Neural cell (in vitro differentiated cells): ENCODE measurements around the gene PTPN21.
A peak's percentile ranks its signal among the peaks of the same experiment; 100 is the strongest.

Experiments used
- CTCF ChIP-seq: fragments of 450-650 bp; IDR thresholded peaks from 2 replicates; pipeline ENCODE4 v1.5.1; 2014; ENCODE audit warnings: antibody characterized with exemption, mild to moderate bottlenecking, moderate library complexity; ENCODE audit not compliant: poor library complexity, severe bottlenecking
- EP300 ChIP-seq: fragments of 450-650 bp; conservative IDR thresholded peaks from 2 replicates; pipeline ENCODE4 v1.6.1; 2014; ENCODE audit warnings: antibody characterized with exemption, mild to moderate bottlenecking, moderate library complexity; ENCODE audit not compliant: poor library complexity, severe bottlenecking
- POLR2AphosphoS5 ChIP-seq: IDR thresholded peaks from 2 replicates; pipeline ENCODE4 v1.6.1; 2012
- RAD21 ChIP-seq: fragments of 450-650 bp; conservative IDR thresholded peaks from 2 replicates; pipeline ENCODE4 v1.6.1; 2014; ENCODE audit warnings: antibody characterized with exemption, mild to moderate bottlenecking, moderate library complexity

- TF ChIP-seq CTCF = peak; percentile 31
- no peak for TF ChIP-seq POLR2AphosphoS5
- peak; percentile 36 for TF ChIP-seq RAD21
- no peak for TF ChIP-seq EP300
Observed at GRCh38 chr14:88559852-88560251, 5.0 kb upstream of the PTPN21 start.
